ENCODE data around the gene PRKCA.

PRKCA gene

DNA sequence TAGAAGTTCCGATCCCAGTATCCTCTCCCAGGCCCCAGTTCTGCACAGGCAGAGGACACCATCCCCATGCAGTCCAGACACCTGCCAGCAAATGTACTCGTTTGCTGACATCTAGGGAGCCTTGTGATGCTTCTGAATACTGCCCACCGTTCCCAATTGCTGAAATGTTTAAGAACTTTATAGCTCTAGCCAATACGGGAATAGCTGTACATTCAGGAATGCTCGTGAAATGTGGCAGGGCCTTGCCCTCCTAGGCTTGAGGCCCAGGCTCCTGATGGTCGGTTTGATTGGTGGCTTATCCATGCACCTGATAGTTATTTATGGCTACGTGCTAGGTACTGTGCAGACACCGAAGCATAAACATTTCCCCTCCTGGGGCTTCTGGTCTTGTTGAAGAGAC lies 255.5 kb downstream of the PRKCA start:
- no peaks in the 10 kb centered on the region for H3K27me3 ChIP-seq (replicated peaks)
- H3K36me3 ChIP-seq (replicated peaks), result no peaks in the 10 kb centered on the region
- H3K27ac ChIP-seq, result no peak overlapping the region
- no peak overlapping the region for H3K4me3 ChIP-seq (ENCODE audit: low read depth, low read length)
- TF ChIP-seq CTCF (IDR thresholded peaks at IDR 0.05; ENCODE audit: low read depth, low read length, missing control alignments), result no peak
- no peak for DNase-seq
- in situ Hi-C loops (cut with HindIII; ENCODE audit: low pct_ligation_motif_present, low sequenced_read_pairs), result no loop called here

- H3K27ac ChIP-seq, result no peak overlapping the region
- DNase-seq, result no peak
- H3K36me3 ChIP-seq (replicated peaks), result no peaks in the 10 kb centered on the region
- in situ Hi-C loops (cut with HindIII; ENCODE audit: low pct_ligation_motif_present, low sequenced_read_pairs), result no loop called here
- H3K4me3 ChIP-seq (ENCODE audit: low read depth, low read length), result no peak overlapping the region
- no peak for TF ChIP-seq CTCF (IDR thresholded peaks at IDR 0.05; ENCODE audit: low read depth, low read length, missing control alignments)
- H3K27me3 ChIP-seq (replicated peaks), result no peaks in the 10 kb centered on the region
Measured at GRCh38 chr17:66560691-66561090, 258.3 kb downstream of the PRKCA start.

DNA sequence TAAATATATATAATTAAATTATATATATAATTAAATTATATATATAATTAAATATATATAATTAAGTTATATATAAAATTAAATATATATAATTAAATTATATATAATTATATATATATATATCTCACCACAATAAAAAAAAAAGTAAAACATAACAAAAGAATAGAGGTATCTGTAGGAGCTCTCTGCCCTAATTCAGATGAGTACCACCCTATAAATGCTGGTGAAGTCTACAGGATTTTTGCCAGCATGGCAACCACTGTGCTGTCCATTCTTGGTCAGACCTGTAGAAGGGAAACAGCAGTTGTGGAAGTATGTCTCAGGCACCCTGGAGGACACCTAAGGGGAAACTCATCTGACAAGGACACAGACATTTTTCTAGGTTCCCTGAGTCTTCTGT lies 259.7 kb downstream of the PRKCA start:
- no peak for TF ChIP-seq CTCF (IDR thresholded peaks at IDR 0.05; ENCODE audit: low read depth, low read length, missing control alignments)
- no peak overlapping the region for H3K27ac ChIP-seq
- no peak overlapping the region for H3K4me3 ChIP-seq (ENCODE audit: low read depth, low read length)
- no peaks in the 10 kb centered on the region for H3K36me3 ChIP-seq (replicated peaks)
- no peak for DNase-seq
- no peaks in the 10 kb centered on the region for H3K27me3 ChIP-seq (replicated peaks)
- in situ Hi-C loops (cut with HindIII; ENCODE audit: low pct_ligation_motif_present, low sequenced_read_pairs), result no loop called here

GRCh38 chr17:66564992-66565465 lies 262.6 kb downstream of the PRKCA start:
- peak overlapping the region; percentile 12 for H3K27ac ChIP-seq
- TF ChIP-seq CTCF (IDR thresholded peaks at IDR 0.05; ENCODE audit: low read depth, low read length, missing control alignments), result no peak

GRCh38 chr17:66567234-66568170 lies 265.1 kb downstream of the PRKCA start:
- peak; percentile 81 for DNase-seq
- in situ Hi-C loops (cut with HindIII; ENCODE audit: low pct_ligation_motif_present, low sequenced_read_pairs), result no loop called here
- peak overlapping the region; percentile 78 for H3K27ac ChIP-seq
- H3K36me3 ChIP-seq (replicated peaks), result no peaks in the 10 kb centered on the region
- no peaks in the 10 kb centered on the region for H3K27me3 ChIP-seq (replicated peaks)
- H3K4me3 ChIP-seq (ENCODE audit: low read depth, low read length), result no peak overlapping the region
- TF ChIP-seq CTCF (IDR thresholded peaks at IDR 0.05; ENCODE audit: low read depth, low read length, missing control alignments), result peak; percentile 93

More at GRCh38 chr17:66564992-66565465, 262.6 kb downstream of the PRKCA start:
- Histone ChIP-seq H3K4me3 (ENCODE audit: low read depth, low read length) (no peak overlapping the region), H3K27me3 (replicated peaks) (no peaks in the 10 kb centered on the region), H3K36me3 (replicated peaks) (no peaks in the 10 kb centered on the region)
- peak; percentile 48 for DNase-seq
- in situ Hi-C loops (cut with HindIII; ENCODE audit: low pct_ligation_motif_present, low sequenced_read_pairs), result no loop called here

All from brain microvascular endothelial cell (primary cell).